Activated CD4-positive, alpha-beta T cell treated with anti-CD3 and anti-CD28 coated beads for 36 hours (primary cell): ENCODE measurements around the gene PNMA8B. TPM values are rescaled to one million over a fixed set of nuclear protein-coding genes. Genes with fewer than 3 reads are reported as not detected.
A peak's percentile ranks its signal among the peaks of the same experiment; 100 is the strongest.
"Not testable (repeated sequence)": the region's sequence is repeated elsewhere in the genome, so short reads cannot be mapped to it uniquely, and the experiment has no call there.

ENCODE experiments used
- ATAC-seq: fragments of 200-7000 bp; cut with Tn5 transposase; one replicate; pipeline ENCODE4 v1.10.0; 2021; ENCODE audit warnings: mild to moderate bottlenecking, moderate library complexity
- CTCF ChIA-PET: fragments of 350-600 bp; sonication (Branson Sonifier 250); formaldehyde crosslinking; loops from one replicate; lab custom pipeline; 2021; ENCODE audit warnings: antibody characterized with exemption; lab: Charles Lee
- POLR2A ChIA-PET: fragments of 350-600 bp; sonication (Branson Sonifier 250); formaldehyde crosslinking; loops from one replicate; lab custom pipeline; 2021; ENCODE audit warnings: antibody characterized with exemption, inconsistent platforms; lab: Charles Lee
- DNase-seq: peaks from one replicate; pipeline ENCODE4 v3.0.0-alpha.2; 2020
- H3K27ac Mint-ChIP-seq: one replicate; pipeline ENCODE4 v1.8.0; 2021; ENCODE audit warnings: mixed read lengths
- H3K27me3 Mint-ChIP-seq: one replicate; pipeline ENCODE4 v1.8.0; 2021; ENCODE audit warnings: mixed read lengths
- H3K36me3 Mint-ChIP-seq: one replicate; pipeline ENCODE4 v1.8.0; 2021; ENCODE audit warnings: low read depth, mixed read lengths
- H3K4me1 Mint-ChIP-seq: one replicate; pipeline ENCODE4 v1.8.0; 2021; ENCODE audit warnings: mixed read lengths
- H3K4me3 Mint-ChIP-seq: one replicate; pipeline ENCODE4 v1.8.0; 2021; ENCODE audit warnings: mild to moderate bottlenecking, moderate library complexity, mixed read lengths
- H3K9me3 Mint-ChIP-seq: one replicate; pipeline ENCODE4 v1.8.0; 2021; ENCODE audit warnings: low read depth, mixed read lengths
- intact Hi-C, 2 experiments: fragments of 100-400 bp; cut with DNase I in 1 of 2; cut with micrococcal nuclease in 1 of 2; formaldehyde crosslinking; loops; one replicate each; pipeline versions ENCODE4 v1.14.2 to v1.15.1; 2022 to 2024; cut with DNase I, micrococcal nuclease
- total RNA-seq, 2 experiments: library from RNA; stranded (reverse); gene quantifications; one replicate each; pipeline ENCODE4 v1.2.3, GENCODE V29; 2021

Gene PNMA8B
- total RNA-seq, 2 experiments from 2014 or later = 0.07 to 0.14 TPM

GRCh38 chr19:46528601-46529590 lies 33.2 kb upstream of the PNMA8B start:
- ChIA-PET CTCF (interaction anchor here (0.6 to 5.4 kb wide), 23 partner anchors 9 to 938 kb away, joined by 3 to 60 read pairs (median 4); partner anchors contain the start of gene DACT3), POLR2A (no interaction called here)
- intact Hi-C loops = loop anchor here (1.0 to 10.0 kb wide), 6 partner anchors 13 to 238 kb away; partner anchors contain the start of genes FKRP (in 1 of the 2) and STRN4 (in 1 of the 2)
- Mint-ChIP-seq H3K4me3 (no peak overlapping the region), H3K4me1 (peaks cover 32% of the 10 kb centered on the region), H3K9me3 (peaks cover 12% of the 10 kb centered on the region), H3K36me3 (peaks cover 11% of the 10 kb centered on the region), H3K27me3 (no peaks in the 10 kb centered on the region), H3K27ac (peak overlapping the region; percentile 74)
- DNase-seq = no peak
- no peak for ATAC-seq

- H3K4me3 Mint-ChIP-seq, H3K27me3 Mint-ChIP-seq, POLR2A ChIA-PET, ATAC-seq, DNase-seq: not testable (repeated sequence)
- intact Hi-C loops = loop anchor here (5.0 to 10.0 kb wide), 2 partner anchors 218 to 240 kb away; partner anchors contain the start of genes FKRP (in 1 of the 2) and STRN4 (in 1 of the 2)
- Mint-ChIP-seq H3K4me1 (peaks cover 46% of the 10 kb centered on the region), H3K27ac (peak overlapping the region; percentile 10), H3K36me3 (peaks cover 14% of the 10 kb centered on the region), H3K9me3 (peaks cover 12% of the 10 kb centered on the region)
- CTCF ChIA-PET = interaction anchor here (1.0 to 5.4 kb wide), 6 partner anchors 10 to 227 kb away, joined by 3 to 60 read pairs (median 16); no protein-coding TSS in a partner anchor
Measured at GRCh38 chr19:46526801-46527200, 31.1 kb upstream of the PNMA8B start.

GRCh38 chr19:46524308-46524707 lies 28.6 kb upstream of the PNMA8B start:
- ATAC-seq (peak; percentile 37), DNase-seq (no peak)
- H3K27ac Mint-ChIP-seq = peak overlapping the region; percentile 97
- intact Hi-C loops = loop anchor here in 1 of 2 experiments (10.0 kb wide), 1 partner anchor 220 kb away; the partner anchor contains the start of genes FKRP and STRN4
- CTCF ChIA-PET = interaction anchor here (0.7 to 3.1 kb wide), 8 partner anchors 10 to 264 kb away, joined by 3 to 17 read pairs (median 3); no protein-coding TSS in a partner anchor
- peaks cover 12% of the 10 kb centered on the region for H3K9me3 Mint-ChIP-seq
- POLR2A ChIA-PET = interaction anchor here (1.0 kb wide), 1 partner anchor 74 kb away, joined by 3 read pairs; no protein-coding TSS in a partner anchor
- H3K36me3 Mint-ChIP-seq = peaks cover 14% of the 10 kb centered on the region
- H3K4me3 Mint-ChIP-seq = no peak overlapping the region
- peaks cover 53% of the 10 kb centered on the region for H3K4me1 Mint-ChIP-seq
- H3K27me3 Mint-ChIP-seq = no peaks in the 10 kb centered on the region

- POLR2A ChIA-PET = interaction anchor here (0.6 to 0.7 kb wide), 4 partner anchors 77 to 317 kb away, joined by 3 read pairs; no protein-coding TSS in a partner anchor
- peaks cover 53% of the 10 kb centered on the region for H3K4me1 Mint-ChIP-seq
Measured at GRCh38 chr19:46522988-46523387, 27.3 kb upstream of the PNMA8B start.

GRCh38 chr19:46521241-46521868 lies 25.7 kb upstream of the PNMA8B start:
- CTCF ChIA-PET = interaction anchor here (0.5 to 3.1 kb wide), 7 partner anchors 9 to 142 kb away, joined by 3 to 17 read pairs (median 4); no protein-coding TSS in a partner anchor
- Mint-ChIP-seq H3K4me3 (no peak overlapping the region), H3K9me3 (peaks cover 11% of the 10 kb centered on the region), H3K27ac (peak overlapping the region; percentile 6), H3K4me1 (peaks cover 55% of the 10 kb centered on the region), H3K27me3 (no peaks in the 10 kb centered on the region), H3K36me3 (peaks cover 14% of the 10 kb centered on the region)
- DNase-seq (no peak), ATAC-seq (no peak)
- POLR2A ChIA-PET = interaction anchor here (0.6 kb wide), 1 partner anchor 13 kb away, joined by 5 read pairs; no protein-coding TSS in a partner anchor
- intact Hi-C loops = loop anchor here in 1 of 2 experiments (10.0 kb wide), 1 partner anchor 223 kb away; the partner anchor contains the start of genes FKRP and STRN4

More at GRCh38 chr19:46522988-46523387, 27.3 kb upstream of the PNMA8B start:
- Mint-ChIP-seq H3K4me3 (peak overlapping the region; percentile 10), H3K36me3 (peaks cover 14% of the 10 kb centered on the region), H3K9me3 (peaks cover 12% of the 10 kb centered on the region), H3K27ac (peak overlapping the region; percentile 97)
- ATAC-seq = peak; percentile 89
- DNase-seq = peak; percentile 63
- H3K27me3 Mint-ChIP-seq = not testable (repeated sequence)
- CTCF ChIA-PET = interaction anchor here (0.5 to 3.1 kb wide), 8 partner anchors 9 to 139 kb away, joined by 3 to 17 read pairs (median 4); no protein-coding TSS in a partner anchor
- intact Hi-C loops = loop anchor here (2.0 to 10.0 kb wide), 2 partner anchors 78 to 222 kb away; partner anchors contain the start of genes CALM3 (in 1 of the 2), FKRP (in 1 of the 2) and STRN4 (in 1 of the 2)

- intact Hi-C loops = loop anchor here in 1 of 2 experiments (10.0 kb wide), 1 partner anchor 224 kb away; the partner anchor contains the start of genes FKRP and STRN4
- CTCF ChIA-PET = interaction anchor here (0.6 to 1.5 kb wide), 9 partner anchors 8 to 206 kb away, joined by 3 to 15 read pairs (median 4); no protein-coding TSS in a partner anchor
- Mint-ChIP-seq H3K36me3 (peaks cover 10% of the 10 kb centered on the region), H3K27me3 (no peaks in the 10 kb centered on the region), H3K4me3 (no peak overlapping the region), H3K9me3 (peaks cover 6% of the 10 kb centered on the region), H3K27ac (peak overlapping the region; percentile 47), H3K4me1 (peaks cover 57% of the 10 kb centered on the region)
- POLR2A ChIA-PET = no interaction called here
- DNase-seq = no peak
- ATAC-seq = no peak
Measured at GRCh38 chr19:46520616-46521015, 24.9 kb upstream of the PNMA8B start.

- POLR2A ChIA-PET = interaction anchor here (0.9 kb wide), 1 partner anchor 23 kb away, joined by 4 read pairs; no protein-coding TSS in a partner anchor
- Mint-ChIP-seq H3K27me3 (peaks cover 14% of the 10 kb centered on the region), H3K4me1 (peaks cover 33% of the 10 kb centered on the region), H3K27ac (no peak overlapping the region), H3K4me3 (no peak overlapping the region), H3K9me3 (no peaks in the 10 kb centered on the region), H3K36me3 (no peaks in the 10 kb centered on the region)
- intact Hi-C loops = no loop called here
- ATAC-seq = no peak
- DNase-seq = no peak
- CTCF ChIA-PET = interaction anchor here (1.4 to 6.1 kb wide), 4 partner anchors 11 to 122 kb away, joined by 5 to 37 read pairs (median 30); no protein-coding TSS in a partner anchor
Measured at GRCh38 chr19:46517471-46517870, 21.8 kb upstream of the PNMA8B start.

- intact Hi-C loops = loop anchor here (1.0 kb wide), 1 partner anchor 26 kb away; no protein-coding TSS in a partner anchor
- Mint-ChIP-seq H3K36me3 (no peaks in the 10 kb centered on the region), H3K4me3 (no peak overlapping the region), H3K27me3 (peaks cover 20% of the 10 kb centered on the region), H3K27ac (peak overlapping the region; percentile 78), H3K9me3 (peaks cover 6% of the 10 kb centered on the region), H3K4me1 (peaks cover 25% of the 10 kb centered on the region)
- ATAC-seq = peak; percentile 87
- peak; percentile 55 for DNase-seq
- ChIA-PET CTCF (interaction anchor here (0.6 to 6.1 kb wide), 20 partner anchors 13 to 340 kb away, joined by 3 to 37 read pairs (median 3); partner anchors contain the start of genes DACT3 and PNMA8A), POLR2A (interaction anchor here (0.6 to 0.7 kb wide), 2 partner anchors 30 to 229 kb away, joined by 4 to 8 read pairs; no protein-coding TSS in a partner anchor)
Measured at GRCh38 chr19:46515879-46516350, 20.2 kb upstream of the PNMA8B start.

- POLR2A ChIA-PET = no interaction called here
- intact Hi-C loops = no loop called here
- Mint-ChIP-seq H3K36me3 (no peaks in the 10 kb centered on the region), H3K4me1 (peaks cover 20% of the 10 kb centered on the region), H3K27me3 (peaks cover 21% of the 10 kb centered on the region), H3K27ac (no peak overlapping the region), H3K9me3 (peaks cover 7% of the 10 kb centered on the region), H3K4me3 (no peak overlapping the region)
- CTCF ChIA-PET = interaction anchor here (0.6 to 6.1 kb wide), 12 partner anchors 13 to 339 kb away, joined by 3 to 37 read pairs (median 3); partner anchors contain the start of genes DACT3 and PNMA8A
- no peak for DNase-seq
- no peak for ATAC-seq
Measured at GRCh38 chr19:46515290-46515609, 19.6 kb upstream of the PNMA8B start.
